ENCODE measurements around the gene EGFR. TPM values are rescaled to one million over a fixed set of nuclear protein-coding genes. Genes with fewer than 3 reads are reported as not detected.

EGFR gene
- total RNA-seq, 2 donors from 2014 or later: 57.8 to 63.4 TPM

DNA sequence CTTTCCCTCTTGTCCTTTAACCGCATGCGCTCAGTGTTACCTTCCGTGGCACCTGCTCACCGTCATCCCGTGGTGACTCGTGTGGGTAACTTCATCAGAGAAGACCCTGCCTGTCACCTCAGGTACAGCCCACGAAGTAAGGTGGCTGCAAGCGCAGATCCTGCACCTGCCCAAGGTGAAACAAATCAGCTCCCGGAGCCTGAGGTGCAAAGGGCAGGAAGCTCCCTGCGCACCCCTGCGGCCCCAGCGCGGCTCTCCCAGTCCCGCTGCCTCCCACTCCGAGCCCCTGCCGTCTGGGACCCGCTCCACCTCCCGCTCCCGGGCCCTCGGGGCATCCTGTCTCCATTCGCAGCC is 235.4 kb downstream of the EGFR start:
- Histone ChIP-seq H3K27me3 (peaks cover 4% of the 10 kb centered on the region), H3K4me1 (peaks cover 6% of the 10 kb centered on the region), H3K9me3 (no peaks in the 10 kb centered on the region), H3K4me3 (peak overlapping the region; percentile 61), H3K9ac (ENCODE audit: low read depth in 2 of 2, low read length in 2 of 2) (no peak overlapping the region), H3K36me3 (no peaks in the 10 kb centered on the region), H3K27ac (no peak overlapping the region)
- TF ChIP-seq, protein P1, sequence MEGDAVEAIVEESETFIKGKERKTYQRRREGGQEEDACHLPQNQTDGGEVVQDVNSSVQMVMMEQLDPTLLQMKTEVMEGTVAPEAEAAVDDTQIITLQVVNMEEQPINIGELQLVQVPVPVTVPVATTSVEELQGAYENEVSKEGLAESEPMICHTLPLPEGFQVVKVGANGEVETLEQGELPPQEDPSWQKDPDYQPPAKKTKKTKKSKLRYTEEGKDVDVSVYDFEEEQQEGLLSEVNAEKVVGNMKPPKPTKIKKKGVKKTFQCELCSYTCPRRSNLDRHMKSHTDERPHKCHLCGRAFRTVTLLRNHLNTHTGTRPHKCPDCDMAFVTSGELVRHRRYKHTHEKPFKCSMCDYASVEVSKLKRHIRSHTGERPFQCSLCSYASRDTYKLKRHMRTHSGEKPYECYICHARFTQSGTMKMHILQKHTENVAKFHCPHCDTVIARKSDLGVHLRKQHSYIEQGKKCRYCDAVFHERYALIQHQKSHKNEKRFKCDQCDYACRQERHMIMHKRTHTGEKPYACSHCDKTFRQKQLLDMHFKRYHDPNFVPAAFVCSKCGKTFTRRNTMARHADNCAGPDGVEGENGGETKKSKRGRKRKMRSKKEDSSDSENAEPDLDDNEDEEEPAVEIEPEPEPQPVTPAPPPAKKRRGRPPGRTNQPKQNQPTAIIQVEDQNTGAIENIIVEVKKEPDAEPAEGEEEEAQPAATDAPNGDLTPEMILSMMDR (IDR thresholded peaks at IDR 0.05): no peak
- intact Hi-C loops (cut with DNase I): loop anchor here (2.0 to 10.0 kb wide), 2 partner anchors 229 to 479 kb away; no protein-coding TSS in a partner anchor
- DNase-seq: peak; percentile 26

DNA sequence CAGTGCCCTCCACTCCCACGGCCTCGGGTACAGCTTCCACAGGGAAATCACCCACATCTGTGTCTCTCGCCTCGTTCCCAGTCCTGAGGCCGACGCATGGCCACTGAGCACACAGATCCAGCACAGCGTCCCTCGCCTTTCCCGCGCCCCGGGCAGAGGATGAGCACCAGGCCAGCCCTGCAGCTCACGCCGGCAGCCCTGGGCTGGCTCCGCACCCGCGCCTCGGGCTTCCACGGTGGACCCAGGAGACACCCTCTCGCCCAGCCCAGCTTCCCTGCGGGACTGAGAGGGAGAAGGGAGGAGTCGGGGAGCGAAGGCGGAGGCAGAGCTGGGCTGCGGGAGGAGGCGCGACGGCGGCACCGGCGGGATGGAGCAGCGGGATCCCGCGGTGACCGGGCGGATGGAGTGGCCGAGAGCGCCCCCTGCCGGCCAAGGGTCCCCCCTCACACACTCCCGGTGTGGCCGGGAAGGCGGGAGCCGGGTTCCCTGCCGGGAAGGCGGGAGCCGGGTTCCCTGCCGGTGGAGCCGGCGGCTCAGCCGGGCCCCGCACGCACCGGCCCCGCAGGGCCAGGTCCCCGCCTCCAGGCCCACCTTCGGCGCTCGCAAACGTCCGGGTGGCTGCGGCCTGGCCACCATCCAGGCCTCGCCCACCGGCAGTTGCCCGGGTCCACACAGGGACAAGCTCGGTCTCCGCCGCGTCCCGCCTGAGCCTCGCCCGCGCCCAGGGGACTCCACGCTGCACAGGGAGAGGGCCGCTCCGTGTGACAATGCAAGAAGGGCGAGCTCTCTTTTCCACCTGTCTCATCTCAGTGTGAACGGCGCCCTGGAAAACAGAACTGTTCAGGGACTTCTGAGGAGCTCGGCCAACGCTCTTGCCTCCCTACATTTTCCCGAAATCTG is 236.0 kb downstream of the EGFR start:
- TF ChIP-seq, protein P1 (IDR thresholded peaks at IDR 0.05): peak; percentile 70
- Histone ChIP-seq H3K4me3 (peak overlapping the region; percentile 61), H3K27ac (no peak overlapping the region), H3K4me1 (peaks cover 6% of the 10 kb centered on the region), H3K9ac (ENCODE audit: low read depth in 2 of 2, low read length in 2 of 2) (peak overlapping the region; percentile 40 to 47), H3K9me3 (no peaks in the 10 kb centered on the region), H3K36me3 (no peaks in the 10 kb centered on the region), H3K27me3 (peaks cover 4% of the 10 kb centered on the region)
- peak; percentile 91 for DNase-seq
- intact Hi-C loops (cut with DNase I): loop anchor here (2.0 to 10.0 kb wide), 3 partner anchors 230 to 480 kb away; no protein-coding TSS in a partner anchor

DNA sequence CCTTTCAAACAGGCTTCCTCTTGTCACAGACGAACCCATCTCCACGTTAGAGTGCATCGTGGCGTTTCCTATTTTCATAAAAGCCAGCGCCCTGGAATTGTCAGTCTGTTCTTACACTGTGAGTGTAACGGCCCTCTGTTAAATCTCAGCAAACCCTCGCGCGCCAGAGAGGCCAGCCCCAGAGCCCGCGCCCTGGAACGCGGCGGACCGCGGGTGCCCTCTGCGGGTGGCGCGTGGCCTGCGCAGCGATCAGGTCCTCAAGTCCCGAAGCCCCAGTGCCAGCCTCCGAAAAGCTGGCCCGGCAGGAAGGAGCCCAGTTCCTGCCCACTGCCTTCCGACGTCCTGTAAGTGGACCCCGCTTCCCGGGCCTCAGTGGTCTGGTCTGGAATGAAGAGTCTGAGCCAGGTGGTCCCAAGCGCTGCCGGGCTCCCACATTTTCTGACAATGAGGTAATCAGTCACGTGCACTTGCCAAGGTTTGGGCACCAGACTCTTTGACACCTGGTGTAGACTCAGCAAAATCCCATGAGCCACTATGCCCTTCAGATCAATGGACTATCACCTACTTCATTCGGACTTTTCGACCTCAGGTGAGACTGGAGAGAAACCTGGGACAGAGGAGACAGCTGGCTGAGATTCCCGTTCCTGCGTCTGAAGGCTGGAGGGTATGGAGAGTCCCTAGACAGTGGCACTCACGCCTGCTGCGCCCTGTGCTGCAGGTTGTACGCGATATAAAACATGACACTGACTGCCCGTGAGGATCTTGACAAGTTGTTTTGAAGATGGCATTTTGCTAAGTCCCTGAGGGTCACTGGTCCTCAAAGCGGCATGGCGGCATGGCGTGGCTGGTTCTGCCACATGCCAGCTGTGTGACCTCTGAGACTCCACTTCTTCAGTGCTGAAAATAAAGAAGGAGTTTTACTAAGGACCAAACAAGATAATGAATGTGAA is 237.0 kb downstream of the EGFR start:
- no peaks in the 10 kb centered on the region for H3K9me3 ChIP-seq
- peak overlapping the region; percentile 61 for H3K4me3 ChIP-seq
- intact Hi-C loops (cut with DNase I): loop anchor here (2.0 to 10.0 kb wide), 3 partner anchors 231 to 481 kb away; no protein-coding TSS in a partner anchor
- peaks cover 4% of the 10 kb centered on the region for H3K27me3 ChIP-seq
- H3K36me3 ChIP-seq: no peaks in the 10 kb centered on the region
- H3K27ac ChIP-seq: no peak overlapping the region
- H3K9ac ChIP-seq (ENCODE audit: low read depth in 2 of 2, low read length in 2 of 2): peak overlapping the region; percentile 40 to 47
- TF ChIP-seq, protein P1 (IDR thresholded peaks at IDR 0.05): peak; percentile 82
- peaks cover 6% of the 10 kb centered on the region for H3K4me1 ChIP-seq
- DNase-seq: peak; percentile 88

DNA sequence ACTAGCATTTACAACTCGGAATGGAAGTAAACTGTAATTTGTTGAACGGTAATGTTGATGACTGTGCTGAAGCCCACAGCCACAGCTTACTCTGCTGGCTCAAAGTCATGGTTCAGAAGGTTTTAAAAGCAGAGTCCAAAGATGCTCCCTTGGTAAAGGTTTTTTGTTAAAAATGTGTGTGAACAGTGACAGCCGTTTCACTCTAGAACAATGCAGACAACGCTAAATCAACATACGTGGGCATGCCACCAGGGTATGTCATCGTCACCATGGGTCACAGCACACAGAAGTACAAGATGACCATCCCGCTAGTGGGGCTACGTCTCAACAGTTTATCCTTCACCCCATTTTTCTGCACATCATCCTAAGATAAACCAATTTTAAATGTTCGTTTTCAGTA is 239.8 kb downstream of the EGFR start:
- H3K27ac ChIP-seq: no peak overlapping the region
- H3K4me1 ChIP-seq: peaks cover 6% of the 10 kb centered on the region
- peaks cover 4% of the 10 kb centered on the region for H3K27me3 ChIP-seq
- H3K9me3 ChIP-seq: no peaks in the 10 kb centered on the region
- no peak overlapping the region for H3K4me3 ChIP-seq
- intact Hi-C loops (cut with DNase I): loop anchor here (5.0 to 10.0 kb wide), 2 partner anchors 234 to 381 kb away; no protein-coding TSS in a partner anchor
- TF ChIP-seq, protein P1 (IDR thresholded peaks at IDR 0.05): no peak
- H3K36me3 ChIP-seq: no peaks in the 10 kb centered on the region
- no peak for DNase-seq
- no peak overlapping the region for H3K9ac ChIP-seq (ENCODE audit: low read depth in 2 of 2, low read length in 2 of 2)

DNA sequence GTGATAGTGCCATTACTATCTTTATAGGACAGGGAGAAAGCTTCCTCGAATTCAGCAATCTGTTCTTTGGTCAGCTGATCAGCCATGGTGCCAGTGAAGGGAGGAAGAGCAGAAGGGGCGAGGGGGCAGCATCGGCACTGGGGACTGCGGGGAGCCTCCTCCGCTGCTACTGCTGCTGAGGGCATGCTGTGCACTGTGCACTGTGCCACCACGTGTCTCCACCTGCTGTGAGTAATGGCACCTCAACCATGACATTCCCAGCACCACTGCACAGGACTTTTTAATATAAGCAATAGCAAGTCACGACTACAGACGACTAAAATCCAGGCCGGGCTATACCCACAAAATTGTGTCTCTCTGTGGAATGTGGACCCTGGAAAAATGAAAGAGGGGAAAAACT is 241.4 kb downstream of the EGFR start:
- Histone ChIP-seq H3K9me3 (no peaks in the 10 kb centered on the region), H3K27me3 (no peaks in the 10 kb centered on the region), H3K4me1 (no peaks in the 10 kb centered on the region), H3K36me3 (no peaks in the 10 kb centered on the region), H3K27ac (no peak overlapping the region), H3K9ac (ENCODE audit: low read depth in 2 of 2, low read length in 2 of 2) (no peak overlapping the region), H3K4me3 (no peak overlapping the region)
- no peak for DNase-seq
- TF ChIP-seq, protein P1 (IDR thresholded peaks at IDR 0.05): no peak
- intact Hi-C loops (cut with DNase I): no loop called here
